Left kidney (tissue), 2 donors: Measurements from ENCODE around the gene ENOSF1. TPM values are rescaled to one million over a fixed set of nuclear protein-coding genes. Genes with fewer than 3 reads are reported as not detected.

Experiments
- DNase-seq: peaks from one replicate; pipeline ENCODE4 v3.0.0-alpha.2; 2013
- polyA plus RNA-seq: library from polyadenylated mRNA; unstranded; fragments of 120-200 nt; gene quantifications from one replicate; pipeline ENCODE4 v1.2.1, GENCODE V29; 2013; ENCODE audit not compliant: insufficient read length

The ENOSF1 gene
- polyA plus RNA-seq, 1 donor: 141 TPM

- DNase-seq: no peak
Measured at GRCh38 chr18:676736-677135, 35.7 kb downstream of the ENOSF1 start.

DNA sequence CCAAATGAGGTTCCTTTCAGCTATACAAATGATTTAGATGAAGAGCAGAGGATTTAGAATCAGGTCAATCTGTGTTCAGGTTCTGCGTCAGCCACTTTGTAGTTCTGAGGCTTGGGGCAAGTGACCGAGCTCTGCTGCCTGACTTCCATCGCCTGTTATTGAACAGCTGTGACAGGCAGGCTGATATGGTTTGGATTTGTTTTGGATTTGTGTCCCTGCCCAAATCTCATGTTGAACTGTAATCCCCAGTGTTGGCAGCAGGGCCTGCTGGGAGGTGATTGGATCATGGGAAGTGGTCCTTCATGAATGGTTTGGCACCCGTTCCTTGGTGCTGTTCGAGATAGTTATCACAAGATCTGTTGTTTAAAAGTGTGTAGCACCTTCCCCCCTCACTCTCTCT is 36.4 kb downstream of the ENOSF1 start:
- DNase-seq: no peak

DNA sequence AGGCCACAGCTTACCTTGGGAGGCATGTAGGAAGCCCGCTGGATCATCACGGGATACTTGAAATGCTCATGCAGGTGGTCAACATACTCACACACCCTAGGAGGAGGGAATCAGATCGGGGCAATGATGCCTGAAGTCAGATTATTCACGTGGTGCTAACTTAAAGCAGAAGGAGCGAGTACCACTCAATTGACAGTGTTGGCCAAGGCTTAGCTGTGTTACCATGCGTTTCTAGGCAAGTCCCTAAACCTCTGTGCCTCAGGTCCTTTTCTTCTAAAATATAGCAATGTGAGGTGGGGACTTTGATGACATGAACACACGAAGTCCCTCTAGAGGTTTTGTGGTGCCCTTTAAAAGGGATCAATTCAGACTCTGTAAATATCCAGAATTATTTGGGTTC is 37.1 kb downstream of the ENOSF1 start:
- DNase-seq: no peak

- no peak for DNase-seq
Measured at GRCh38 chr18:673769-674168, 38.7 kb downstream of the ENOSF1 start.

- no peak for DNase-seq
Measured at GRCh38 chr18:673317-673716, 39.1 kb downstream of the ENOSF1 start.

DNA sequence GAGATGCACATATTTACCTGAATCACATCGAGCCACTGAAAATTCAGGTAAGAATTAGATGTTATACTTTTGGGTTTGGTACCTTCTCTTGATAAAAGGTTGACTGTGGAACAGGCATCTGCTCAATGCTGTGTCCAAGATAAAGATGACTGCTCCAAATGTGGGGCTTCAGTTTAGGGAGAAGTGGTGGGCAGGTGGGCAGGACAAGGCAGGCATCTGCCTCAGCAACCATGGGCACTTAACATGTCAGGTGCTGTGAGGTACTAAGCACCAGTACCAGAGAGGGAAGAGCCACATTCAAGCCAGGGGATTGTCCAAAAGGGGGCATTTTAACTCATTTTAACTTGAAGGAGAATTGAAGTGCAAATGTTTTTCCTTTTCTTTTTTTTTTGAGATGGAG is 41.0 kb downstream of the ENOSF1 start:
- DNase-seq: no peak

GRCh38 chr18:670522-670921 is 41.9 kb downstream of the ENOSF1 start:
- DNase-seq: no peak

DNA sequence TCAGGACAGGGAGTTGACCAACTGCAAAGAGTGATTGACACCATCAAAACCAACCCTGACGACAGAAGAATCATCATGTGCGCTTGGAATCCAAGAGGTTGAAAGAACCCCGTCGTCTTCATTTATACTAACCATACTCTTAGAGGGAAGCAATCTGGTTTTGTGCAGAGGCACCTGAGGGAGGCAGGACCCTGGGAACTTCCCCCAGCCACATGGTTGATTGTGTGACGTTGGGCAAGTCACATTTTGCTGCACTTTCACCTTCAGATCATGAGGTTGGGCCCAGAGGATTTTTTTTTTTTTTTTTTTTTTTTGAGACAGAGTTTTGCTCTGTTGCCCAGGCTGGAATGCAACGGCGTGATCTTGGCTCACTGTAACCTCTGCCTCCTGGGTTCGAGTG is 43.4 kb downstream of the ENOSF1 start:
- DNase-seq: no peak

DNA sequence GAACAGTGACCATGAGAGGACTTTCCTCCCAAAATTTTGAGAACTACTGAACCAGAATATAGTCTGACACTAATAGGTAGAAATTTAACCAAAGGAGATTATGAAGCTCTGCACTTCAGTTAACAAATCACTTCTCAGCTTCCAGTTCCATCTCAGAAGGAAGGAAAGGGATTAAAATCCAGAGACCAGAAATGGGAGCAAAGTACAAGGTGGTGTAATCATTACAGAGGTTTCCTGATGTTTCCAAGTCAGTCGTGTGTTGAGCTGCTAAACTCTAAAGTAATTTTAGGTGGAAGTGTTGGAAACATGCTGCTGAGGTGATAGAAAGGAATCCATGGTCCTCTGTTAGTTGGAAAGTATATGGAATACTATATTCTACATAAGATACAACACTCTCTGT is 44.2 kb downstream of the ENOSF1 start:
- no peak for DNase-seq

DNA sequence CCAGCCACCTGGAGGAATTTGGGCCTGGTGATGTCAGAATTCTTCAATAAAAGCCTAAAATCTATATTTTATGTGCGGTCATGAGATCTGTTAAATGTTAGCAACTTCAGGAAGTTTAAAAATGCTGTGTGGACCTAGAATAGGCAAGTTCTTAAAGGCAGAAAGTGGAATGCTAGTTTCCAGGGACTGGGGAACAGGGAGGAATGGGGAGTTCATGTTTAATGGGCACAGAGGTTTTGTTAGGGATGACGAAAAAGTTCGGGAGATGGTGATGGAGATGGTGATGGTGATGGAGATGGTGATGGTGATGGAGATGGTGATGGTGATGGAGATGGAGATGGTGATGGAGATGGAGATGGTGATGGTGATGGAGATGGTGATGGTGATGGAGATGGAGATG is 45.8 kb downstream of the ENOSF1 start:
- no peak for DNase-seq

DNA sequence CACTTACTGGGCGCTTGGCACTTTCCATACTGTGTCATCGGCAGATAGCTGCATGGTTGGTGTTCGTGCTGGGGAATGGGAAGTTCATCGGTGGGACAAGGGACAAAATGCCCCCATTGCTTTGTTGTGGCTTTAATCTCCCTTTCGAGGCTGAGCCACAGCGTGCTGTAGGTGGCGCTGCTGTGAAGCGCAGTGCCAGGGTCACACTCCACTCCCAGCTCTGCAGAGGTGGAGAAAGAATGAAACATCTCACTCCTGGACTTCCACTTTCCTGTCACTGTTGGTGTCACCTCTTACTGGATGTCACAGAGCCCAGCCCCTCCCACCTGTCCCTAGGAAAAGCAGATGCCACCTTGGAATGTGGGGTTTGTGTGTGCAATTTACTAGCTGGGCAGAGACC is 46.3 kb downstream of the ENOSF1 start:
- DNase-seq: no peak

DNA sequence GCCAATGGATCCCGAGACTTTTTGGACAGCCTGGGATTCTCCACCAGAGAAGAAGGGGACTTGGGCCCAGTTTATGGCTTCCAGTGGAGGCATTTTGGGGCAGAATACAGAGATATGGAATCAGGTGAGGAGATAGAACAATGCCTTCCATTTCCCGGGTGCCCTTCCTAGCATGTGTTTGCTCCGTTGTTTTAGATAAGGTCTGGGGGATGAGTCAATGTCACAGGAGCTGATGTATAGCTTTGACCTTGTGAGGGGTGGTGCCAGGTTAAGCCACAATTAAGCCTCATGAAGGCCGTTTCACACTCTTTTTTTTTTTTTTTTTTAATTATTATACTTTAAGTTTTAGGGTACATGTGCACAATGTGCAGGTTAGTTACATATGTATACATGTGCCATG is 50.2 kb downstream of the ENOSF1 start:
- no peak for DNase-seq

GRCh38 chr18:659597-659996 is 52.8 kb downstream of the ENOSF1 start:
- no peak for DNase-seq

DNA sequence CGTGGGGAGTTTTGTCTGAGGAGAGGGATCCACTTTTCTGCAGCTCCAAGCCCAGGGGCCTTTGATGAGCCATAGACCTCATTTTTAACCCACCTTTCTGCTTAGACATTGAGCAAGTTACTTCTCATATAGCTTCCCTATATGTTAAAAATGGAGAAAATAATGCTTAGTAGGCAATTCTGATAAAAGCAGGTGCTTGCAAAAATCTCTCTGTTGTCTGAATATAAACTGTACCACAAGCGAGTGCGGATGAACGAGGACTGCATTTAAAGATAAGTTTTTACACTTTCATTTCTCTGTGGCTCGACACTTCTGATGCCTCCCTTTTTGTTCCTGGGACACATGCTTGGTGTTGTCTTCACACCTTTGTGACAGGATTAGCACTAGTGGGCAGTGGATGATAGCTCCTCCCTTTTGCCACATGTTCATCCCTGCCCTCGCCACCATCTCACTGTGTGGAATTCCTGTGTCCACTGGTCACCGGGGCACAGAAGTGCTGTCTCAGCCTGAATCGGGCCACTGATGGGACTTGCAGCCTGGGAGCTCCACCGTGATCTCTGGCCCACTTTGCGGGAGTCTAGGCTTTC is 53.4 kb downstream of the ENOSF1 start:
- DNase-seq: no peak

DNA sequence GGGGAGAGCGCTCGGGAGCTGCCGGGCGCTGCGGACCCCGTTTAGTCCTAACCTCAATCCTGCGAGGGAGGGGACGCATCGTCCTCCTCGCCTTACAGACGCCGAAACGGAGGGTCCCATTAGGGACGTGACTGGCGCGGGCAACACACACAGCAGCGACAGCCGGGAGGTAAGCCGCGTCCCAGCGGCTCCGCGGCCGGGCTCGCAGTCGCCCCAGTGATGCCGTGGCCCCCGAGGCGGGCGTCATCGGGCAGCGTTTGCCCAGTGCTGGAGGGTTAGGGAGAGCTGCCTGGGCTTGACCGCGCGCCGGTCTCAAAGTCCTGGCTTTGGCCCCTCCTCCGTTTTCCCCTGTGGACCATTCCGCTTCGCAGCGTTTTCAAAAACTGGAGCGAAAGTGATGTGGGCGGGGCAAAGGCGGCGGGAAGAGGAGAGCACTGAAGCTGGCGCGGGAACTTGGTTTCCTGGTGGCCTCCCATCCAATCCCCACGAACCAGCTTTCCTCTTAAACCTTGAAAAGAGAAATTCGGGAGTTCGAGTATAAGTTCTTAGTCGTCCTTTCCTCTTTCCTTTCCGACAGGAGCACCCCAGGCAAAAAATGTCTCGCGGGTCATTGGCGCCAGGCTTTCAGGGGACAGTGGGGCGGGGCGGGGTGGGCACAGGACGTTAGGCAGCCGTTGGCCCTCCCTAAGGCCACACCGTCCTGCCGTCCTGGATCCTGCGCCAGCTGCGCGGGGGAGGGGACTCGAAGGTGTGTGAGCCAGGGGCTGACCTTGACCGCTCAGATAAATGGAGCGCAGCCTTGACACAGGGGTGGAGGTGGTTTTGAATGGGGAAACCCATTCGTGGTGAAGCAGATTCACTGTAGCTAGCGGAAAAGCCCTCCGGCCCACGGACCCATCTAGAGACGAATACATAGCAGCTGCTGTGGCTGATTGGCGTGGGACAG is 54.2 kb downstream of the ENOSF1 start:
- DNase-seq: peak; percentile 93

DNA sequence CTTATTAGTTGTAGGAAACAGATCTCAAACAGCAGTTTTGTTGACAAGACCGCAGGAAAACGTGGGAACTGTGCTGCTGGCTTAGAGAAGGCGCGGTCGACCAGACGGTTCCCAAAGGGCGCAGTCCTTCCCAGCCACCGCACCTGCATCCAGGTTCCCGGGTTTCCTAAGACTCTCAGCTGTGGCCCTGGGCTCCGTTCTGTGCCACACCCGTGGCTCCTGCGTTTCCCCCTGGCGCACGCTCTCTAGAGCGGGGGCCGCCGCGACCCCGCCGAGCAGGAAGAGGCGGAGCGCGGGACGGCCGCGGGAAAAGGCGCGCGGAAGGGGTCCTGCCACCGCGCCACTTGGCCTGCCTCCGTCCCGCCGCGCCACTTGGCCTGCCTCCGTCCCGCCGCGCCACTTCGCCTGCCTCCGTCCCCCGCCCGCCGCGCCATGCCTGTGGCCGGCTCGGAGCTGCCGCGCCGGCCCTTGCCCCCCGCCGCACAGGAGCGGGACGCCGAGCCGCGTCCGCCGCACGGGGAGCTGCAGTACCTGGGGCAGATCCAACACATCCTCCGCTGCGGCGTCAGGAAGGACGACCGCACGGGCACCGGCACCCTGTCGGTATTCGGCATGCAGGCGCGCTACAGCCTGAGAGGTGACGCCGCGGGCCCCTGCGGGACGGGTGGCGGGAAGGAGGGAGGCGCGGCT is 55.0 kb downstream of the ENOSF1 start, which contains the start of gene TYMS:
Gene TYMS (plus strand): TSS at position 343 of the 690 bp plus-strand sequence. CDS start 90 bp downstream, at position 433.
- peak; percentile 75 for DNase-seq

DNA sequence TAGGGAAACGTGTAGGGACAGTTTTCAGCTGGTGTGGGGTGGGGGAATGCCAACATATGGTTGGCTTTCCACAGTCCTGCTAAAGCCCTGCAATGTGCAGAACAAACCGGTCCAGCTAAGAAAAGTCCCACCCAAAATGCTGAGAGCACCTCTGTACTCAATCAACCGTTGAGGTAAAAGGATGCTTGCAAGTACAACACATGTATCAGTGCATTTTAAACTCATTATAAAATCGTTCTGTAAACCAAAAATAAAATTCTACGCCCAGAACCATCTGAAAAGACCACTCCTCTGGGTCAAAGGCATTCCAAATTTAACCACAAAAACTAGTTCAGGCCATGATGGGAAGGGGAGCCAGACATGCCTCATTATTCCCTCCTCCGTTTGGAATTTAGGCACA is 57.0 kb downstream of the ENOSF1 start:
- no peak for DNase-seq

GRCh38 chr18:654601-655000 is 57.8 kb downstream of the ENOSF1 start:
- no peak for DNase-seq

GRCh38 chr18:653512-653911 is 58.9 kb downstream of the ENOSF1 start:
- DNase-seq: no peak

GRCh38 chr18:652131-652530 is 60.3 kb downstream of the ENOSF1 start:
- DNase-seq: no peak

DNA sequence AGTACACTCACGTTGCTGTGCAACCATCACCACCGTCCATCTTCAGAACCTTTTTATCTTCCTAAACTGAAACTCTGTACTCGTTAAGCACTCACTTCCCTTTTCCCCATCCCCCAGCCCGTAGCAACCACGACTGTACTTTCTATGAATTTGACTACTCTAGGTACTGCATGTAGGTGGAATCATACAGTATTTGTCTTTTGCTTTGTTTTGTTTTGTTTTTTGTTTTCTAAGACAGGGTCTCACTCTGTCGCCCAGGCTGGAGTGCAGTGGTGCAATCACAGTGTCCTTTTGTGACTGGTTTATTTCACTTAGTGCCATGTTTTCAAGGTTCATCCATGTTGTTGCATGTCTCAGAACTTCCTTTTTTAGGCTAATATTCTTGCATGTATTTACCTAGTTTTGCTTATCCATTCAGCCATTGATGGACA is 62.0 kb downstream of the ENOSF1 start:
- no peak for DNase-seq

DNA sequence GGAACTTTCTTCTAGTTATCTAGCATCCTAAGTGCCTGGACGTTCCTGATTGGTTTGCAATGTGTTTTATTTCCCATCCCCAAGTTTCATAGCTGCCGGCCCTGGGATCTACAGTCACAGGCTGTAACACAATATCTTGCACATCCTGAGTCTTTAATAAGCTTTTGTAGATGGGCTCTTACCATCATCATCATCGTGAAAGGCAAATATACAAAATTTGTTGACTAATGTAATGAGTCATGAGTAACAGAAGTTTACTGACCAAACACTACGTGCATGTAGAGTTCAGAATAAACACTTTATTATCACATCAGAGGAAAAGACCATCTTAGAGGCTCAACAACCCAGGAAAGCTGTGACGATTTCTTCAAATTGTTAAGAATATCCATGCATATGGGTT is 63.1 kb downstream of the ENOSF1 start:
- no peak for DNase-seq

DNA sequence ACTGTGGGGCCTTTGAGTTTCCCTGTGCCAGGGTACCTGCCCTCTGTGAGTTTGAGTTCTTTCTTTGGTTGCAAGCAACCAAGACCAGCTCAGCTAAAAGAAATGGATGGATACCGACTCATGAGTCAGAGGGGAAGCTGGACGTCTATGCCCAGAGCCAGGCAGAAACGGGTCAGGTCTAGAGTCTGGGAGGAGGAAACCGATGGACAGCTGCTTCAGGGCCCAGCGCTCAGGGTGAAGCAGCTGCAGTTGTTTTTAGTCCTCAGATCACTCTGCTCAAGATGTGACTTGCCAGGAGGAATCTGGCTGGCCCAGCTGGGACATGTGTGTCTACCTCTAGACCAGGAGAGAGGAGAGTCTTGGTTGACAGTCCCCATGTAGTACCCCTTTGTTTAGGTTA is 65.1 kb downstream of the ENOSF1 start:
- no peak for DNase-seq
